ENCODE measurements around the gene FAM228A.

FAM228A gene

DNA sequence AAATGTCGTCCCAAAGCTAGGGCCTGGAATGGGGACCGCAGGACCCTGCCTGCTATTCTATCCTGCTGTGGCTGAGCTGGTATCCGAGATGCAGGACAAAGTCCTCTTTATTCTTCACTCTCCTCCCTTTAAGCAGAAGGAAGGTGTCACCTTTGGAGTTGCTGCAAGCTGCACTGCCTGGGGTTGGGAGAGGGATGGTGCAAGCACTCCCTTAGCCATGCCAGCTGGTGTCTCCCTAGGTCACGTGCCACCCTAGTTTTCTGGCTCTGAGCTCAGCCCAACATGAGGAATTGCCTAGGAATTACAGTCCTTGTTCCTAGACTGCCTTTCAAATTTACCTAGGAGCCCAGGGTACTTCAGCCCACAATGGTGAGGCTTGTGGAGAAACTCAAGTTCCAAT lies 21.4 kb upstream of the FAM228A start:
- no peak for DNase-seq

DNA sequence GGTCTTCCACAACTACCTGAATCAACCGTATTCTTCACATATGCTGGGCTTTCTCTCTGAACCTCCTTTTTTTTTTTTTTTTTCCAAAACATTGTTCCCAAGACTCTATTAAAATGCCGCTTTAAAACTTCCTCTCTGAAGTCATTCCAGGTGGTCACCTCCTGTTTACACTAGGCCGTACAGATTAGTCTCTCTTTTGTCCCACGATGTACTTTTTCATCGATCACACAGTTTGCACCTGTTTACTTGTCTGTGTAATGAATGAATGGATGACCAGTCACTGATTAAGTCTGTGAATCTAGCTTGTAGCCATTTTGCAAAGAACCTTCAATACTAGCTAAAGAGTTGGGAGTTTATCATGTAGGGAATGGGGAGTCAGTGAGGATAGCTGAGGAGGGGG lies 16.7 kb upstream of the FAM228A start:
- TF ChIP-seq, protein P1, sequence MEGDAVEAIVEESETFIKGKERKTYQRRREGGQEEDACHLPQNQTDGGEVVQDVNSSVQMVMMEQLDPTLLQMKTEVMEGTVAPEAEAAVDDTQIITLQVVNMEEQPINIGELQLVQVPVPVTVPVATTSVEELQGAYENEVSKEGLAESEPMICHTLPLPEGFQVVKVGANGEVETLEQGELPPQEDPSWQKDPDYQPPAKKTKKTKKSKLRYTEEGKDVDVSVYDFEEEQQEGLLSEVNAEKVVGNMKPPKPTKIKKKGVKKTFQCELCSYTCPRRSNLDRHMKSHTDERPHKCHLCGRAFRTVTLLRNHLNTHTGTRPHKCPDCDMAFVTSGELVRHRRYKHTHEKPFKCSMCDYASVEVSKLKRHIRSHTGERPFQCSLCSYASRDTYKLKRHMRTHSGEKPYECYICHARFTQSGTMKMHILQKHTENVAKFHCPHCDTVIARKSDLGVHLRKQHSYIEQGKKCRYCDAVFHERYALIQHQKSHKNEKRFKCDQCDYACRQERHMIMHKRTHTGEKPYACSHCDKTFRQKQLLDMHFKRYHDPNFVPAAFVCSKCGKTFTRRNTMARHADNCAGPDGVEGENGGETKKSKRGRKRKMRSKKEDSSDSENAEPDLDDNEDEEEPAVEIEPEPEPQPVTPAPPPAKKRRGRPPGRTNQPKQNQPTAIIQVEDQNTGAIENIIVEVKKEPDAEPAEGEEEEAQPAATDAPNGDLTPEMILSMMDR (IDR thresholded peaks at IDR 0.05; ENCODE audit: low read depth, low read length): no peak

More for the DNA sequence above, 21.4 kb upstream of the FAM228A start:
- Histone ChIP-seq H3K36me3 (no peaks in the 10 kb centered on the region), H3K4me3 (ENCODE audit: low read depth, low read length) (no peak overlapping the region), H3K27me3 (no peaks in the 10 kb centered on the region), H3K4me1 (no peaks in the 10 kb centered on the region), H3K9me3 (no peaks in the 10 kb centered on the region)
- TF ChIP-seq, protein P1 (IDR thresholded peaks at IDR 0.05; ENCODE audit: low read depth, low read length): no peak

DNA sequence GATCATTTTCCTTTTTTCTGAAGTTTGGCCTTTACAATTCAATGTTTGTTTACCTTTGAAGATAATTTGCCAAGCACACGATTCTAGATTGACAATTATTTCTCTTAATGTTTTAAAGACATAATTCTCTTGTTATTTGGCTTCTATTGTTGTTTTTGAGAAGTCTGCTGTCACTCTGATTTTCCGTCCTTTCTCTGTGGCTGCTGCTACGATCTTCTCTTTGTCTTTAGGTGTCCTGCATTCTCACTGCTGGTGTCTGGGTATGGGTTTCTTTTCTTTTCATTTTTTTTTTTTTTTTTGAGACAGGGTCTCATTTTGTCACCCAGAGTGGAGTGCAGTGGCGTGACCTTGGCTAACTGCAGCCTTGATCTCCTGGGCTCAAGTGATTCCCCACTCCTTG lies 15.1 kb upstream of the FAM228A start:
- H3K4me1 ChIP-seq: no peaks in the 10 kb centered on the region
- H3K27me3 ChIP-seq: no peaks in the 10 kb centered on the region
- no peak for DNase-seq
- H3K36me3 ChIP-seq: no peaks in the 10 kb centered on the region
- TF ChIP-seq, protein P1 (IDR thresholded peaks at IDR 0.05; ENCODE audit: low read depth, low read length): no peak
- H3K4me3 ChIP-seq (ENCODE audit: low read depth, low read length): no peak overlapping the region
- H3K9me3 ChIP-seq: no peaks in the 10 kb centered on the region; the same call in 1 of the 2 replicates

More for the DNA sequence above, 16.7 kb upstream of the FAM228A start:
- Histone ChIP-seq H3K27me3 (no peaks in the 10 kb centered on the region), H3K9me3 (no peaks in the 10 kb centered on the region; the same call in 1 of the 2 replicates), H3K36me3 (no peaks in the 10 kb centered on the region), H3K4me1 (no peaks in the 10 kb centered on the region), H3K4me3 (ENCODE audit: low read depth, low read length) (no peak overlapping the region)
- no peak for DNase-seq

DNA sequence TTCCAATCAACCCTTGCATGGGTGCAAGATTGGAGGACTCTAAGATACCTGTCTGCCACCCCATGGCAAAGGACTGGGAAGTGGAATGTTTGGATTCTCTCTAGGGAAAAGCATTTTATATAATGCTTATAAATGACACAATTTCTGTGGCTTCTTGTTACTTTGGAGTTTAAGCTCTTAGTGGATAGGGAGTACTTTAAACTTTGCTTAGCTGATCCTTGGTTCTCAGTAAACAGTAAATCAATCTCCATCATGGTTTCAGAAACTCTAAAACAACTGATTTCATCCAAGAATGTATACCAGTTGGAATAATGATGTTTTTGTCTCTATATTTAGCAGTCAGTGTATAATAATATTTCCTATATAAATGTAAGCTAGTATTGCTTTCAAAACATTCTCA lies 14.1 kb upstream of the FAM228A start:
- no peaks in the 10 kb centered on the region for H3K36me3 ChIP-seq
- DNase-seq: no peak
- no peaks in the 10 kb centered on the region for H3K27me3 ChIP-seq
- H3K4me3 ChIP-seq (ENCODE audit: low read depth, low read length): no peak overlapping the region
- no peaks in the 10 kb centered on the region; the same call in 1 of the 2 replicates for H3K9me3 ChIP-seq
- H3K4me1 ChIP-seq: no peaks in the 10 kb centered on the region
- TF ChIP-seq, protein P1 (IDR thresholded peaks at IDR 0.05; ENCODE audit: low read depth, low read length): no peak

DNA sequence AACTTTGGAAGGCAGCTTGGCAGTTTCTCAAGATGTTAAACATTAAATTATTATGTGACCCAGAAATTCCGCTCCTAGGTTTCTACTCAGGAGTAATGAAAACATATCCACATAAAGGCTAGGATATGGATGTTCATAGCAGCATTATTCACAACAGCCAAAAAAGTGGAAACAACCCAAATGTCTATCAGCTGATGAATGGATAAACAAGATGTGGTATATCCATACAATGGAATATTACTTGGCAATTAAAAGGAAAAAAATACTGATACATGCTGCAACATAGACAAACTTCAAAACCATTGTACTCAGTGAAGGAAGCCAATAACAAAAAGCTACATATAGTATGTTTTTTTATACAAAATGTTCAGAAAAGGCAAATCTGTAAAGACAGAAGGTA lies 12.4 kb upstream of the FAM228A start:
- Histone ChIP-seq H3K4me3 (ENCODE audit: low read depth, low read length) (no peak overlapping the region), H3K4me1 (no peaks in the 10 kb centered on the region), H3K36me3 (no peaks in the 10 kb centered on the region), H3K9me3 (no peaks in the 10 kb centered on the region; the same call in 1 of the 2 replicates), H3K27me3 (no peaks in the 10 kb centered on the region)
- DNase-seq: no peak
- TF ChIP-seq, protein P1 (IDR thresholded peaks at IDR 0.05; ENCODE audit: low read depth, low read length): no peak

DNA sequence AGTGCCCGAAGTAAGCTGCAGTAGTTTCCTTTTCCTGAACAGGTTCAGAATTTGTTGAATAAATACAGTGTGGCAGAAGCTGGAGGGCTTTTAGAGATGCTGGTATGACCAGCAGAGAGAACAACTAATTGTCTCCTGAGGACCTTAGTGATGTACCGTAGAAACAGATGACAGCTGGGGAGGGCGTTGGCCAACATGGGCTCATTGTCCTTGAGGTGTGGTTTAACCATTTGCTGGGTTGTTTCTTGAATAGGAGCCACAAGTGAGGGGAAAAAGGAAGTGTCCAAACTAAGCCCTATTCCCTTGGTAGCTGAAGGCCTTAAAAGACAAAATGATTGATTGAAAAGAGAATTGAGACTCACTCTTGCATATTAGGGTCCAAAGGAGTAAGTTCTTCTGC lies 11.7 kb upstream of the FAM228A start:
- H3K27me3 ChIP-seq: no peaks in the 10 kb centered on the region
- TF ChIP-seq, protein P1 (IDR thresholded peaks at IDR 0.05; ENCODE audit: low read depth, low read length): no peak
- no peaks in the 10 kb centered on the region for H3K4me1 ChIP-seq
- no peak overlapping the region for H3K4me3 ChIP-seq (ENCODE audit: low read depth, low read length)
- H3K9me3 ChIP-seq: no peaks in the 10 kb centered on the region; the same call in 1 of the 2 replicates
- DNase-seq: no peak
- H3K36me3 ChIP-seq: no peaks in the 10 kb centered on the region

All from BE2C (cell line).